ENCODE measurements around the gene APBB1.
"Not testable (repeated sequence)": the region's sequence is repeated elsewhere in the genome, so short reads cannot be mapped to it uniquely, and the experiment has no call there.

APBB1 gene

DNA sequence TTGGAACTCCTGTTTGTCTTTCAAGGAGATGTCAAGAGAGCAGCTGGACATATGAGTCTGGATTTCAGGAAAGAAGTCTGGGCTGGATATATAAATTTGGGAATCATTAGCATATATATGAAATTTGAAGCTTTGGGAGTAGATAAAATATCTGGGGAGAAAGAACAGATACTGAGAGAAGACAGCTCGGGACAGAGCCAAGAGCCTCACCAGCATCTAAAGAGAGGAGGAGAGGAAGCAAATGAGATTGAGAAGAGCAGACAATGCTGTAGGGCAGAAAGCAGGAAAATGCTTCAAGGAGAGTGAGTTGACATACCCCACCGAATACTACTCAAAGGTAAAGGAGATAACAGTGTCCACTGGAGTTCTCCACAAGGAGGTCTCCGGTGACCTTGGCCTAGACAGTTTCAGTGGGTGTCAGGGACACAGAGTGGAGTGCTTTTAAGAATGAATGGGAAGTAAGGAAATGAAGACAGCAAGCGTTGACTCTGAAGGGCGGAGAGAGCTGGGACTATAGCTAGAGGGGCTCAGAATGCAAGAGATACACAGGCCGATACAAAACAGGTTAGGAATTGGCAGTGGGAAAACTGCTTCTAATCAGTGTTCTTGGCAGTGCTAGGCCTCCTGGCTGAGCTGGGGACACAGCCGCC, 862 bp downstream of the APBB1 start:
- DNase-seq: peak in 7 of 56 donors; percentile 20 to 67 (median 37)

DNA sequence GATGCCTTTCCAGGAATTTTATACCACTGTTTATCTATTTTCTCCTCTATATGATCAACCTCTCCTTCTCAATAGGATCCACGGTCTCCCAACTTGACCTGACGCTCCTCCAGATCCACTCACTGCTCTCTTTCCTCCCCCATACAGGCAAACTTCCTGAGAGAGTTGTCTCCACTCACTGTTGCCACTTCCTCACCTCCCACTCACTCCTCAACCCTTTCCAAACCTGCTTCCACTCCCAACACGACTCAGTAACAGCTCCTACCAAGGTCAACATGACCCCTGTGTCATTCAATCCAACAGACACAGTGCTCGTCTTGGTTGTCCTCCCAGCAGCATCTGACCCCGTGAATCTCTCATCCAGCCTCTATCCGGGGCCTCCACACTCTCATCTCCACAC, 3.1 kb downstream of the APBB1 start:
- DNase-seq: no peak

DNA sequence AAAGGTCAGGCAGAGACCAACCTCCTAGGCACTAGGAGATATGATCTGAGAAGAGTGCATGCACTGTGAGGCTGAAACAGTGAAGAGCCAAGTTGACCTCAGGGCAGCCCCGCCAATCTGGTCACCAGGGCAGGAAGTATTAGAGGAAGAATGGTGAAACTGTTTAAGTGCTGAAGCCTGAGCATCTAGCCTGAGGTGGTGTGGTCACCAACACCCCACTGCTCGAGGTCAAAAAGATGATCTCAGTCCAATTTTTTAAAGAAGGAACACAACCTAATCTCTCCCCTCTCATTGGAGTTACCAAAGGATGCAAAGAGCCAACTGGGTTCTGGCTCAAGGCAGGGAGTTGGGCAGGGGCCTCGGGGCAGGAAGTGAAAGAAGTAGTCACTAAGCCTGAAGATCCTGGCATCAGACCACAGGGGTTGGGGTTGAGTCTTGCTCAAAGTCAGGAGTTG, 4.0 kb downstream of the APBB1 start:
- no peak for DNase-seq

DNA sequence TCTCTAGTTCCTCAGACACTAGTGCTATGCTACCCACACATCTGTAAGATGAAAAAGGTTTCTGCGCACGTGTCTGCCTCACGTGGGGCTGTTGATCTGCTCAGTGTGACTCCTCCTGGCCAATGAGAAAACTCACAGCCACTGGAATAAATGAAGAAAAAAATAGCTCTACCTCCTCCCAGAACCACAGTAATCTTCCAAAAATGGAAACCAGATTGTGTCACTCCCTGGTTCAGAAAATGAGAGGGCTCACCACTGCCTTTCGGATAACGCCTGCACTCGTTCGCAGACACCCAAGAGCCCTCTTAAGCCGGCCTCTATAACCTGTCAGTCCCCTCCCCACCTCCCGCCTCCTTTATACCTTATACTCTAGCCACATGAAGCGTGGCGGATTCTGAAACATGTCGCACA, 5.1 kb downstream of the APBB1 start:
- peak in 34 of 56 donors; percentile 18 to 85 (median 47) for DNase-seq

DNA sequence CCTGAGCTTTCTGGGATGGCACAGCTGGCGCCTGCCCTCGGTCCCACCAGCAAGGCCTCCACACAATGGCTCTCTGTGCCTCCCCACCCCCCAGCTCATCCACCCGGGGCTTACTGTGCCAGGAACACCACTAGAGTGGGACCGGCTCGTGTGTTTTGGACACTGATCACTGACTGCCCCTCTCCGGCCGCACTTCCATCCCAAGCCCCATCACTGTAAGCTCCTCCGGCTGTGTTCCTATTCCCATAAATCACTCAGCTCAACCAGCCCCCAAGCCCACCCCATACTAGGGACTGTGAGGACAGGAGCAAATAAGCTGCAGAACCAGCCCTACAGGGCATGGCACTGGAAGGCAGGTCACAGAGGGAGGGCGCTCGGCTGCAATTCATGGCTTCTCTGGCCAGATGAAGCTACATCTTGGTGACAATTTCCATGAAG, 7.3 kb downstream of the APBB1 start:
- peak in 52 of 56 donors; percentile 25 to 94 (median 82) for DNase-seq

DNA sequence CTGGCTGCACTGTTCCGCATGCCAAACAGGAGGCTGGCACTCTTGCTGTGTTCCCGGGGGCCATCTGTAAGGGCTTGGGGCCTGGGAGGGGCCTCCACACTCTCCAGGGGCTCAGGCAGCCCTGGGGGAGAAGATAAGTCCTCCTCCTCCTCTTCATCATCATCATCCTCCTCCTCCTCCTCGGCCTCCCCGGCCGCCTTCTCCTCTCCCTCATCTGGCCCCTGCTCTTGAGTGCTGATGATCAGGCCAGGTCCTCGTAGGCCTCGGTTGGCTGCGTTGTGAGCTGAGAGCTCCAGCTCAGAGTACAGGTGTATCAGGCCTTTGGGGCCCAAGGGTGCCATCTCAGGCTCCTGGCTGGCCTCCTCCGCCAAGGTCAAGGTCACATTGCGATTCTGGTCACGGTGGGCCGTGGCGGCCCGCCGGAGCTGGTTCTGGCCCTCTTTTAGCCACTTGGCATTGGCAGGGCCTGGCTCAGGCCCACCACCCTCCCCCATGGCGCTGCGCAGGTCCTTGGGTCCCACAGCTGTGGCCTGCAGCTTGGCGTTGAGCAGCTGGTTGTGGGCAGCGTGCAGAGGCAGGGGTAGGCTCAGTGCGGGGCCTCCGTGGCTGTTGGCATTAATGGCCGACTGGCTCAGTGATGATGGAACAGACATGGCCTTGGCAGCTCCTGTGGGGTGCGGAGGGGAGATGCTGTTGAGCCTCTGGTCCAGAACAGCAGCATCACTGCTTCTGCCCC, 8.0 kb downstream of the APBB1 start:
- peak in 38 of 56 donors; percentile 26 to 85 (median 64) for DNase-seq

DNA sequence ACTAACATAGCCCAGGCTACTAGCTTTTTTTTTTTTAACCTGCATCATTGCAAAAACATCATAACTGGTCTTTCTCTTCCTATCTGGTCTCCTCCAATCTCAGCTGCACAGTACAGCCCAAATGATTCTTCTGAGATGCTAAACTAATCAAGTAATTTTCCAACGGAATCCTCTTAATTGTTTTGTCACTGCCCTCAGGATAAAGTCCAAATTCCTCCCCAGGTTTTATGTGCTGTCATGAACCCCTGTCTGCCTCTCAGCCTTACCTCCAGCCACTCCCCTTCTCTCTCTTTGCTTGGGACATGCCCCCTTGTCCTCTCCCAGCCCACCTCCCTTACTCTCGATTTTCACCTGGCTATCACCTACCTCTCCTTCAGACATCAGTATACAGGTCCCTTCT, 12.5 kb downstream of the APBB1 start:
- no peak for DNase-seq

DNA sequence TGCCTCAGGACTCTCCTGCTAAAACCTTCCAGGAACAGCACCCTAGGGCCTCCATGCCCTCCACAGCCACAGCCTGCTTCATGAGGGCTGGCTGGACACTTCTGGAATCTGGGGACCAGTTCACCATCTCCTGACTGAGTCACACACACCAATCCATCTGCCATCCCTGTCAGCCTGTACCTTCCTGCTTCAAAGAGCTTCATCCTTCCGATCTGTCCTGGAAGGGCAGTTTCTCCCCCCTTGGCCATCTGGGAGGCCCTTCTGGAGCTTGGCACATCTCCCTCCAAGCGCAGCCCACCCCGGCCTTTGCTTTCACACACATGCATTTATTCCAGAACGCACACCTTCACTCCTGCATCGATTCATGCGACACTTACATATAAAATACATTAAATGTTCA, 13.0 kb downstream of the APBB1 start:
- DNase-seq: no peak

DNA sequence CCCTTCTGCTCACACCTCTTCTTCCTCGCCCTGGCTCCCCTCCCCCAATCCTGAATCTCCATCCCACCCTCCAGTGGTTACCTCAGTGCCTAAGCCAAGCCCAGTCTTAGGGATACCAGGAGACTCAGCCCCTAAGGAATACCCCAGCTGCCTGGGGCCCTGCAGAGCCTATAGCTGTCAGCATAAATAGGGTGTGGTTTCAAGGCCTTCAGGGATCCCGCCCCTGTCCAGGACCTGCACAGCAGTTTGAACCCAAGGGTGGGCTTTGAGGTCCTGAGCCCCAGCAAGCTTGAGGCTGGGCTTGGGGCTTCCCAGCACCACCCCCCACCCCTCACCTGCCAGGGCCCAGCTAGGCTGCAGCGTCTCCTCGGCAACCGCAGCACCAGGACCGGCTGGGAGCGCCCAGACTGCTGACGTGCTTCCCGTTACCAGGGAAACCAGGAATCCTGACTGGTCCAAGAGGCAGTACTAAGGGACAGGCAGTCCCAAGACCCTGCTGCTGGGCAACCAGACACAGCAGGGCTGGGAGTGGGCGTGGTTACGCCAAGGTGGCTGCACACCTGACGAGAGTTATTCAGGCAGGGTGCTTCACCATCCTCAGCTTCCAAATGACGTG, 13.7 kb downstream of the APBB1 start:
- peak in 39 of 56 donors; percentile 13 to 85 (median 54) for DNase-seq

DNA sequence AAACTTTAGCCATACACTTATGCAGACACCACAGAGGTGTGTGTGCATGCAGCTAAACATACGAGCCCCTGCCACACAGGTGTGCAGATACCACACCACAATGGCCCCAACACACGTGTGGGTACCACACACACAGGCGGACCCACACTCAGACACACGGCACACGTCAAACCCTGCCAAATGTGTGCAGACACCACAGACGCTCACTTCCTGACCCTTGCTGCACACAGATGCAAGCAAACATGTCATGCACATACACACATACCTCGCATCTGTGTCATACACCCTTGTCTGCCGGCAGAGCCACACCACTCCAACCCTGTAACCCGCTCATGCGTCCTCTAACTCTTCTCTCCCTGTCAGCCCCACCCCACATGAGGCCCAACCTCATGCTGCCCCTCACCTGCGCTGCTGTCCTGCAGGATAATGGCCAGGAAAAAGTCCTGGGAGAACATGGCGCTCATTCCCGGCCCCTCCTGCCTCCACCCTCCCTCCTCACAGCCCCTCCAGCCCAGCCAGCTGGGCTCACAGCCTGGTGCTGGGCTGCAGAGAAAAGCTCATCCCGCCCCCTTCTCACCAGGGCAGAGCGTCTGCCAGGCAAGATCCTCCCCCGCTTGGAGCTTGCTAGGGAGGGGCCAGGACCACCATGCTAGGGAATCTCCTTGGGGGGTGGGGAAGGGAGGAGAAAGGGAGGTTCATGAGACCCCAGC, 14.4 kb downstream of the APBB1 start:
- DNase-seq: peak in 36 of 56 donors; percentile 20 to 68 (median 42)

DNA sequence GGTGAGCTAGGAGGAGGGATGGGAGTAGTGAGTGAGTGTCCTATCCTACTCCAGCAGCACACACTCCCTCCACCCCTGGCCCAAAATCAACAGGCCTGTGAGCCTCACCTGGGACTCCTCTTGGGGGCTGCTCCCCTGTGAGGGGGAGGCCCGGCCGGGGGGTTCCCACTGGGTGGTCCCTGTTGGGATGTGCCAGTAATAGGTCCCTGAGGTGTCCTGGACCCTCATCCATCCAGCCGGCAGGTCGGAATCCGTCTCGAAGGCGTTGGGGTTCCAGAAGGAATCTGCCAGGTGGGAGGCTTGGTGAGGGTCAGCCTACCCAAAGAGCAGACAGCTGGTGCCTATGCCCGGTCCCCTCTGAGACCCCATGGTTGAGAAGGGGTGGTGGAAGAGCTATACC, 15.4 kb downstream of the APBB1 start:
- no peak for DNase-seq

DNA sequence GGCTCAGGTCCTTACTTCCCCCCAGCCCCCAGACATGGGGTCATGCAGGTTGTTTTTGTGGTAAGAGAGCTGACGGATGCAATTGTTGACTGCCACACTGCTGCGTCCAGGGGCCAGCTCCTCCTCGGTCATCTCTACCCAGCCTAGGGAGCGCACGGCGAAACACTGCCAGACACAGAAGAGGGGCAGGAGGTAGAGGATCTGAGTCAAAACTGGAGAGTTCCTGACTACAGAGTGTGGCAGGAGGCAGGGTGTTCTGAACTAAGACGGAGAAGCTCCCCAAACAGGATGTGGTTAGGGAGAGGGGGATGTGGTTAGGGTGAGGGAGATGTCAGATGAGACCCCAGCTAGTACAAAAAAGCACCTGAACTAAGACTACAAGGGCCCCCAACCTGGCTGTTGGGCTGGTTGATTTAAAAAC, 16.3 kb downstream of the APBB1 start:
- no peak for DNase-seq

DNA sequence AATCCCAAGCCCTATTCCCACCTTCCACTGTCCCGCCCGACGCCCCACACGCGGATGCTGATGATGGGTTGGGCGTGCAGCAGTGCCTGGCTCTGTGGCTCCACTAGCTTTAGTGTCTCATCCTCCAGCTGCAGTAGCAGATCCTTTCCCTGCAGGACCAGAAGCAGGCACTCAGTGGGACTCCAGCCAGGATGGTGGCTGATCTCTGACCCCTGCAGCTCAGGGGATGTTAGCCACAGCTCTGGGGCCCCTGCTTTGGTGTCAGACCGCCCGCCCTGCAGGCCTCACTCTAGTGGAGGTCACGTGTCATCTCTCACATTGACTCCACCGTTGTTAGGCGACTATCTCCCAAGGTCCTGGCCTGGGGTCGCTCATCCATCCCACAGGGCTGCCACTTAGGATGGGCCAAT, 16.8 kb downstream of the APBB1 start:
- DNase-seq: peak in 1 of 56 donors; percentile 23

DNA sequence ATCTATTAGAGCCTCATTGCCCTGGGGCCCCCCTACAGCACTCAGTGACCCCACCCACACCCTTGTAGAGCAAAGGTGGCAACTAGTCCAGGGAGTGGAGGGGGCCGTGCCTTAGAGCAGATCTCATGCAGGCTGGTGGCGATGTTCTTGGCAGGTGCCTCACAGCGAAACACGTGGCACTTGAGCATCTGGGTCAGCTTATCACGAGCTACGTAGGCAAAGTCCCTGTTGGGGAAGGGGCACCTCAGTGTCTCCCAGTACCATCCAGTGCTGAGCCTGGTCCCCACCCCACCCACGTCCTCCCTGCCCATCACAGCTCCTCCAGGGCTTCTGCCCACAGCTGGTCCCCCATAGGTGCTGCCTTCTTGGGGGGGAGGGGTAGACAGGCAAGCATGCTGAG, 17.4 kb downstream of the APBB1 start:
- no peak for DNase-seq

DNA sequence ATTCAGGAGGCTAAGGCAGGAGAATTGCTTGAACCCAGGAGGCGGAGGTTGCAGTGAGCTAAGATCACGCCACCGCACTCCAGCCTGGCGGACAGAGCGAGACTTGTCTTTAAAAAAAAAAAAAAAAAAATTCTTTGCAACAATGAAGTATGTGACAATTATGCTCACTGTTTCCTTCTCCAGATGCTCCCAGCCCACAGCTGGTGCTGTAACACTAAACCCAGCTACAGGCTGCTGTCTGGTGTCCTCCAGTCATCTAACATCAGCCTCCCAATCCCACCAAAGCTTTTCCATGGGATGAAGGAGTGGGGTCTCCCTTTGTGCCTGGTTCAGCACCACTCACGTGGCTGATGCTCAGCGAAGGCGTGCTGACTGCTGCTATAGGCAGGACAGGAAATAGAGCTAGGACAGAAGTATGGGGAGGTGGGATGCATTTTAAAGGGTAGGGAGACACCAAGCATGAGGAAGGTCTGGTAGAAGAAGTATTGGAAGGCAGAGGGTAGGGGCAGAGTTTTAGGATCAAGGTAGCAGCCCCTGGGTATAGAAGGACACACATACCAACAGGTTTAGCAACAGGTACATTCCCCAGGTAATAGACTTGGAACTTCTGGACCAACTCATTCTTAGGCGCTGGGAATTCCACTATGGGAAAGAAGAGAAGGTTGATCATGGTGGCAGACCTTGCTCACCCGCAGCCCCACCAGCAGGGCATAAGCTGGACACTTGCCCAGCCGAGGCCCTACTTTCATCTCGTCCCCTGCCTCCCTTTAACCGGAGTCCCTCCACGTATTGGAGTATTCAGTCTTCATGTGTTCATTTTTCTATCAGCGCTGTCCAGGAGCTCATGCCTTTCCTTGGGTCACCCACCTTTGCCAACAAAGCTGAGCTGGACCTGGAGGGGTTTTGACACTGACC, 18.2 kb downstream of the APBB1 start:
- DNase-seq: peak in 6 of 56 donors; percentile 22 to 43 (median 31)

DNA sequence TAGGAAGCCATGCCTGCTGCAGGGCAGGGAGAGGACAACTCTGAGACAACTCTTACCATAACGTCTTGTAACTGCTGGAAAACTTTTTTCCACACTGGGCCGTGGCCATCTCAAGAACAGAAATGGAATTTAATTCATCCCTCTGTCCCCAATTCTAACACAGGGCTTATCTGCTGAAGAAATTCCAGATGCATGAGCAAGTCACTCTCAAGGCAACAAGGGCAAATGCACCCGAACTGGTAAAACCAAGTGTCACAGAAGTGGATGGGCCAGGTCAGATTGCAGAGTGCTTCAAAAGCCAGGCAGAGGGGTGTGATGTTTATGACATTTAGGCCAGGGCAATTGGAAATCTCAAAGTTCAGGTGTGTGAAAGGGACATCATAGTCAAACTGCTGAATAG, 21.3 kb downstream of the APBB1 start:
- DNase-seq: no peak

DNA sequence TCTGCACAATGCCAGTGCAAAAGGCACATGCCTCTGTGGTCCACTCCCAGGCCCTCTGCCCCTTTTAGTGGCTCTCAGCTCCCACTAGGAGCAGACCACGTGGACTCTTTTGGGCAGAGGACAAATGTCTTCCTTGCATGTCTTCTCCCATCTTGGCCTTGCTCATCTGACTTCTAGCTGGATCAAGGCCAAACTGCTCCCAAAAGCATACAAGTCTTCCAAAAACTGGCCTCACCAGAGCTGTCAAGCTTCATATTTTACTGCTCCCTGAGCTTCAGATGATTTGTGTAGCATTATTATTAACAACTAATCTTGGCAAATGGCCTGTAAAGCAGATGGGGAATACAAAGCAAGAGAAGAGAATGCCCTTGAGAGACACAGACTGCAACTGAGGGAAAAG, 21.7 kb downstream of the APBB1 start:
- no peak for DNase-seq

DNA sequence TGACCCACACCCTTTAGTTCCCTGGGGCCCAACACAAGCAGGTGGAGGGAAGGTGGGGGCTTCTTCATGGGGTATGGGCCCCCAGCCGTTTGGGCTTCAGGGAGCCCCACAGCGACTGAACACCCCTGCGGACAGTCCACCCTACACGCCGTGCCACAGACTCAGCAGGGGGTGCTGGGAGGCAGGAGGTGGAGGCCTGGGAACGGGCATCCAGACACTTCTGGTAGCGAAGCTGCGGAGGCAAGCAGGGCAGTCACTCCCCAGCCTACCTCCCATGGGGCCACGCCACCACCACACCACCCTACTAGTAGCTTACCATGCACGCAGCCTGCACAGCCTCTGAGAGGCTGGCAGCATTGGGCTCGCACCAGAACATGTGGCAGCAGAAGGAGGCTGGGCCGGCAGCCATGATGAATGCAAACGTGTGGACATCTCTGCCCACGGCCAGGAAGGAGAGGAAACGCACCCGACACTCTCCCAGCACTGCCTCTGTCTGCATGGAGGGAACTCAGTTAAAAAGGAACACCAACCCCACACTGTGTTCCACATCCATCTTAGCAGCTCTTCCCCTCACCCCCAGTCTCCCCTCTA, 23.3 kb downstream of the APBB1 start:
- no peak for DNase-seq

DNA sequence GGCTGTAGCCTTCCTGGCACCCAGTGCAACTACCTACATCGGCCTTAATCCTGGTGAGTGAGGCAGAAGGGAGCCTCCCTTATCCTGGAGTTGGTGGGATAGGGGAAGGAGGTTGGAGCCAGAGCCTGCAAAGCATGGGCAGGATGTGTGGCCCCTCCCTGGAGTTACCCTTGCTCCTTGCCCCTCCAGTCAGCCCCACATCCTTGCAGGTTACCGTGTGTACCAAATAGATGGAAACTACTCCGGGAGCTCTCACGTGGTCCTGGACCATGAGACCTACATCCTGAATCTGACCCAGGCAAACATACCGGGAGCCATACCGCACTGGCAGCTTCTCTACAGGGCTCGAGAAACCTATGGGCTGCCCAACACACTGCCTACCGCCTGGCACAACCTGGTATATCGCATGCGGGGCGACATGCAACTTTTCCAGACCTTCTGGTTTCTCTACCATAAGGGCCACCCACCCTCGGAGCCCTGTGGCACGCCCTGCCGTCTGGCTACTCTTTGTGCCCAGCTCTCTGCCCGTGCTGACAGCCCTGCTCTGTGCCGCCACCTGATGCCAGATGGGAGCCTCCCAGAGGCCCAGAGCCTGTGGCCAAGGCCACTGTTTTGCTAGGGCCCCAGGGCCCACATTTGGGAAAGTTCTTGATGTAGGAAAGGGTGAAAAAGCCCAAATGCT, 24.8 kb downstream of the APBB1 start:
- DNase-seq: peak in 1 of 56 donors; percentile 21

DNA sequence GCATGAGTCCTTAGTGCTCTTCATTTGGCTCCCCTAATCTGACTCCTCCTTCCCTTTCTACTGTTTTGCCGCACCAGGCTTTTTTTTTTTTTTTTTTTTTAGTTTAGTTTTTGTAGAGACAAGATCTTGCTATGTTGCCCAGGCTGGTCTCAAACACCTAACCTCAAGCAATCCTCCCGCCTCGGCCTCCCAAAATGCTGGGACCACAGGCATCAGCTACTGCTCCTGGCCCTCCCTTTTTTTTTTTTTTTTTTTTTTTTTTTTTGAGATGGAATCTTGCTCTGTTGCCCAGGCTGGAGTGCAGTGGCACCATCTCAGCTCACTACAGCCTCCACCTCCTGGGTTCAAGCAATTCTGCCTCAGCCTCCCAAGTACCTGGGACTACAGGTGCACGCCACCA, 26.6 kb downstream of the APBB1 start:
- not testable (repeated sequence) for DNase-seq
